CD4-positive, alpha-beta T cell (primary cell): ENCODE results near the gene NFE2. TPM values are rescaled to one million over a fixed set of nuclear protein-coding genes. Genes with fewer than 3 reads are reported as not detected.

ENCODE experiments used
- ATAC-seq: fragments of 200-7000 bp; cut with Tn5 transposase; one replicate; pipeline ENCODE4 v1.10.0; 2022; ENCODE audit warnings: mild to moderate bottlenecking; ENCODE audit not compliant: poor library complexity
- CTCF ChIA-PET: fragments of 350-600 bp; sonication (Branson Sonifier 250); formaldehyde crosslinking; loops from one replicate; lab custom pipeline; 2021; ENCODE audit warnings: antibody characterized with exemption, inconsistent platforms; lab: Charles Lee
- POLR2A ChIA-PET: fragments of 350-600 bp; sonication (Branson Sonifier 250); formaldehyde crosslinking; loops from one replicate; lab custom pipeline; 2021; ENCODE audit warnings: antibody characterized with exemption, inconsistent platforms; lab: Charles Lee
- DNase-seq, 14 experiments: peaks; one replicate each; pipeline ENCODE4 v3.0.0-alpha.2; 2013 to 2020; ENCODE audit warnings: mixed read lengths in 2 of 14
- H3K27ac ChIP-seq, 2 donors: one replicate each; pipeline versions ENCODE4 v1.5.1 to v1.7.0; 2013; ENCODE audit warnings: low read length in 2 of 2, low read depth in 1 of 2, mild to moderate bottlenecking in 1 of 2
- H3K27me3 ChIP-seq, 2 experiments: 1 replicate in 1 of 2; 2 replicates in 1 of 2; pipeline versions ENCODE4 v1.6.1 to v1.7.0; 2013; ENCODE audit warnings: low read length in 2 of 2, control low read depth in 1 of 2, mild to moderate bottlenecking in 1 of 2, moderate library complexity in 1 of 2; ENCODE audit not compliant: insufficient read depth in 2 of 2, control insufficient read depth in 1 of 2
- H3K36me3 ChIP-seq: one replicate; pipeline ENCODE4 v1.6.1; 2013; ENCODE audit warnings: low read length, control low read depth; ENCODE audit not compliant: insufficient read depth
- H3K4me1 ChIP-seq: one replicate; pipeline ENCODE4 v1.6.1; 2013; ENCODE audit warnings: low read length, control low read depth; ENCODE audit not compliant: insufficient read depth
- H3K4me3 ChIP-seq: one replicate; pipeline ENCODE4 v1.5.1; 2013; ENCODE audit warnings: mild to moderate bottlenecking, low read length, moderate library complexity
- H3K9me3 ChIP-seq, 2 experiments: 1 replicate in 1 of 2; 2 replicates in 1 of 2; pipeline versions ENCODE4 v1.6.1 to v1.7.0; 2013; ENCODE audit warnings: low read length in 2 of 2, mild to moderate bottlenecking in 2 of 2, control low read depth in 1 of 2, moderate library complexity in 1 of 2; ENCODE audit not compliant: control insufficient read depth in 1 of 2, insufficient read depth in 1 of 2
- H3K27ac Mint-ChIP-seq: one replicate; pipeline ENCODE4 v1.8.0; 2020; ENCODE audit warnings: mixed read lengths
- H3K27me3 Mint-ChIP-seq: one replicate; pipeline ENCODE4 v1.8.0; 2021; ENCODE audit warnings: mixed read lengths
- H3K36me3 Mint-ChIP-seq: one replicate; pipeline ENCODE4 v1.8.0; 2021; ENCODE audit warnings: low read depth, mixed read lengths
- H3K4me1 Mint-ChIP-seq: one replicate; pipeline ENCODE4 v1.8.0; 2021; ENCODE audit warnings: low read depth, mixed read lengths
- H3K4me3 Mint-ChIP-seq: one replicate; pipeline ENCODE4 v1.8.0; 2020; ENCODE audit warnings: mild to moderate bottlenecking, mixed read lengths
- H3K9me3 Mint-ChIP-seq: one replicate; pipeline ENCODE4 v1.8.0; 2020; ENCODE audit warnings: mixed read lengths
- CTCF ChIP-seq: fragments of 200-600 bp; IDR thresholded peaks from one replicate; pipeline ENCODE4 v1.8.0; 2022; ENCODE audit warnings: antibody characterized with exemption, mild to moderate bottlenecking
- intact Hi-C, 2 experiments: fragments of 100-400 bp; cut with DNase I in 1 of 2; cut with micrococcal nuclease in 1 of 2; formaldehyde crosslinking; loops; one replicate each; pipeline versions ENCODE4 v1.15.1 to v1.9.0; 2023 to 2025; cut with DNase I, micrococcal nuclease
- total RNA-seq, 174 experiments: library from RNA in 2 of 174; stranded (reverse) in 2 of 174; gene quantifications; one replicate each; pipeline ENCODE4 v1.2.3 and lab custom pipeline; 2021 to 2026

The NFE2 gene
- total RNA-seq, 2 experiments from 2014 or later: 0.20 TPM; not detected in 1

- intact Hi-C loops: loop anchor here in 1 of 2 experiments (2.0 to 5.0 kb wide), 2 partner anchors 26 to 57 kb away; no protein-coding TSS in a partner anchor
- no peak overlapping the region for H3K4me3 Mint-ChIP-seq
- peaks cover 34% of the 10 kb centered on the region for H3K4me1 Mint-ChIP-seq
- ATAC-seq: no peak
- no peaks in the 10 kb centered on the region for H3K27me3 Mint-ChIP-seq
- Histone ChIP-seq H3K36me3 (peaks cover 37% of the 10 kb centered on the region), H3K4me1 (peaks cover 55% of the 10 kb centered on the region), H3K4me3 (peak overlapping the region; percentile 80), H3K27me3 (no peaks in the 10 kb centered on the region), H3K27ac (peak overlapping the region; percentile 93 to 95), H3K9me3 (no peaks in the 10 kb centered on the region)
- H3K27ac Mint-ChIP-seq: no peak overlapping the region
- CTCF ChIA-PET: interaction anchor here (1.0 kb wide), 1 partner anchor 45 kb away, joined by 5 read pairs; the partner anchor contains the start of gene COPZ1
- POLR2A ChIA-PET: interaction anchor here (0.6 to 3.4 kb wide), 20 partner anchors 8 to 1649 kb away, joined by 3 to 82 read pairs (median 8); partner anchors contain the start of genes ATP5MC2, COPZ1, NCKAP1L and PYM1
- H3K36me3 Mint-ChIP-seq: peaks cover 7% of the 10 kb centered on the region
- no peaks in the 10 kb centered on the region for H3K9me3 Mint-ChIP-seq
- TF ChIP-seq CTCF: no peak
- no peak for DNase-seq
These were observed 21.6 kb downstream of the NFE2 start for GRCh38 chr12:54279227-54279631.

- ChIA-PET CTCF (interaction anchor here (1.1 kb wide), 1 partner anchor 26 kb away, joined by 3 read pairs; no protein-coding TSS in a partner anchor), POLR2A (interaction anchor here (0.6 kb wide), 1 partner anchor 18 kb away, joined by 3 read pairs; no protein-coding TSS in a partner anchor)
- Histone ChIP-seq H3K36me3 (peaks cover 33% of the 10 kb centered on the region), H3K4me3 (peak overlapping the region; percentile 80), H3K9me3 (no peaks in the 10 kb centered on the region), H3K27me3 (no peaks in the 10 kb centered on the region), H3K4me1 (peaks cover 41% of the 10 kb centered on the region), H3K27ac (peak overlapping the region; percentile 93 to 95)
- ATAC-seq: no peak
- Mint-ChIP-seq H3K4me3 (peak overlapping the region; percentile 38), H3K9me3 (no peaks in the 10 kb centered on the region), H3K4me1 (peaks cover 44% of the 10 kb centered on the region), H3K27ac (no peak overlapping the region), H3K36me3 (peaks cover 18% of the 10 kb centered on the region), H3K27me3 (no peaks in the 10 kb centered on the region)
- no peak for DNase-seq
- TF ChIP-seq CTCF: no peak
- intact Hi-C loops: loop anchor here in 1 of 2 experiments (2.0 to 5.0 kb wide), 2 partner anchors 25 to 56 kb away; no protein-coding TSS in a partner anchor
These were observed 23.0 kb downstream of the NFE2 start for GRCh38 chr12:54277823-54278276.

- H3K36me3 ChIP-seq: peaks cover 18% of the 10 kb centered on the region
- Mint-ChIP-seq H3K36me3 (peaks cover 30% of the 10 kb centered on the region), H3K9me3 (no peaks in the 10 kb centered on the region), H3K27me3 (no peaks in the 10 kb centered on the region), H3K27ac (peak overlapping the region; percentile 67), H3K4me3 (peak overlapping the region; percentile 60), H3K4me1 (peaks cover 57% of the 10 kb centered on the region)
- no peak for ATAC-seq
- no peaks in the 10 kb centered on the region for H3K27me3 ChIP-seq
- ChIA-PET CTCF (interaction anchor here (1.0 to 1.2 kb wide), 2 partner anchors 25 to 49 kb away, joined by 3 read pairs; partner anchors contain the start of gene COPZ1), POLR2A (interaction anchor here (1.0 kb wide), 1 partner anchor 11 kb away, joined by 4 read pairs; no protein-coding TSS in a partner anchor)
- intact Hi-C loops: loop anchor here in 1 of 2 experiments (5.0 kb wide), 1 partner anchor 54 kb away; no protein-coding TSS in a partner anchor
- H3K9me3 ChIP-seq: no peaks in the 10 kb centered on the region
- TF ChIP-seq CTCF: no peak
- no peak overlapping the region for H3K4me3 ChIP-seq
- no peak overlapping the region for H3K27ac ChIP-seq
- peaks cover 27% of the 10 kb centered on the region for H3K4me1 ChIP-seq
- DNase-seq: no peak
These were observed 24.4 kb downstream of the NFE2 start for GRCh38 chr12:54276368-54276767.
